HG03521 (cell line): ENCODE measurements around the gene SIRPA.

Experiments
- ATAC-seq: cut with Tn5 transposase; IDR thresholded peaks from one replicate; pipeline ENCODE4 v1.9.1; 2021; ENCODE audit warnings: mild to moderate bottlenecking, moderate library complexity; ENCODE audit not compliant: unreplicated experiment

The SIRPA gene

DNA sequence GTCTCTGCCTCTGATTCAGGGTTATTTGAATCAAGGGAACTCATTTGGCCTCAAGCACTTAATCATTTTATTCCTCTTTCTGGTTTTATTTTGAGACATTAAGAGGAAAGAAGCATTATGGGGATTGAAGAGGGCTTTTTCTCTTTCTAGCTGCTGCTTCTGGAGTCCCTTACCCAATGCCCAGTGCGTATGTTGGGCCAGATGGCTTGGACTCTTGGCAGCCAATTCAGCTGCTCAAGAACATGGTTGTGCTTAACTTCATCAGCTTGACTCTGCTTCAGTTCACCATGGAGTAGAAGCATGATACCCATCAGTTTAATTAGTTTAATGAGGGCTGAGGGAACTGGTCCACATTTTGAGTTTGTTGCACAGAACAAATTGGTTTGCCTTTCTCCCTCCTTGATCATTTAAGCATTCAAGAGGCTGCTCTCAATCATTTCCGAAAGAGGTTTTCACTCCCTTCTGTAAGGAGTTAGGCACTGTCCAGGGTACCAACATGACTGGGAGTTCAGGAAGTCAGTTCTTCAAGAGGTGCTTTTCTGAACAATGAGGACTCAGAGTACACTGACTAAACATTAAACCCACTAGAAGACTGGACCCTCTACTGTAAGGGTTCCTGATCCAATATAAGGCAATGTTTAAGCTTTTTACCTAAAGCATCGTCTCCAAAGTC, 84.0 kb downstream of the SIRPA start:
- ATAC-seq: no peak

DNA sequence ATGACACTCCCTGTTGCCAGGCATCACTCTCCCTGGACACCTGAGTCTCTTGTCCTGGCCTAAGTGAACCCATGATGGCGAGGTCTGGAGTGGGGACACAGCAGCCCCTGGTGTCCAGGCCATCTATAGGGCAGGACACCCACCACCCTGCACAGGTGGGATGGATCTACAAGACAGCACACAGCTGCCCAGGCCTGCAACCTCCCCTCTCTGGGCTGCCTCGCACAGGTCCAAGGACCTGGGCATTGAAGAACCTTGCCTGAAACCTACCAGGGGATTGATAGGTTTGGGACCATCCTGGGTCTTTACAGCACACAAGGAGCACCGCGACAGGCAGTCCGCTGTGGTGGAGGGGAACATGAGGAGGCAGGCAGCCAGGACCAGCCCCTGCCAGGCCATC, 87.5 kb downstream of the SIRPA start:
- ATAC-seq: no peak

GRCh38 chr20:1983301-1983700, 88.1 kb downstream of the SIRPA start:
- no peak for ATAC-seq

DNA sequence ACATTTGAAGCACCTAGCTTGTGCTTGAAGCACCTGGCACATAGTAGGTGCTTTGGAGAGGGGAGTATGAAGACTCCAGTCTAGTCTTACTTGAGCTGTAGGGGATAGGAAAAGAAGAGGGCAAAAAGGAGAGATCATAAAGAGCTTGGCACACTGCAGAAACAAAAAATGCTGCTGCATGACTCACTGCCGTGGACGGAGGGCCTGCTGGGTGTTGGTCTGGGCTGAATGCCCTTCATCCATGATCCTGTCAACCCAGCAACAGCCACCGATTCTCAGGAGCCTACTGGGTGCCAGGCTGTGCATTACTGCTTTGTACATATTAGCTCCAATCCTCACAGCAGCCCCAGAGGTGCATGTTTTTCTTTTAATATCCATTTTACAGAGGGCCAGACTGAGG, 92.6 kb downstream of the SIRPA start:
- no peak for ATAC-seq
